Measurements from ENCODE around the gene WNT6. TPM values are rescaled to one million over a fixed set of nuclear protein-coding genes. Genes with fewer than 3 reads are reported as not detected.

The WNT6 gene
- total and polyA plus RNA-seq, 4 donors: 0.08 to 0.20 TPM; not detected in 2

DNA sequence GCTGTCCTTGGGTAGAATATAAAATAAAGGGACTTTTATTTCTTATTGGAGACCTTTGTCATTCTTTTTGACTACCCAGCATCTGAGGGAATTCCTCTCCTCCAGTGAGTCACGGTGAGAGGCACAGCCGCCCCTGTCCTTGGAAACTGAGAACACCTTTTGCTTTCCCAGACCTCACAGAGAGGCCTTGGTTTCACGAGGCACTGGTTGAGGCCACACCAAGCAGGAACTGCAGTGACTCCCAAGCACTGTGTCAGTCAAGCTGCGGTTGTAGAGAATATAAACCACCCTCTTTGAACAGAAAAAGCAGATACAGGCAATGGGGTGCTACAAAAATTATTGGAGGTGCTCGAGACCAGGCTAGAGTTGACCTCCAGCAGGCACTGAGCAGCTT is 44.4 kb upstream of the WNT6 start:
- Histone ChIP-seq H3K4me3 (ENCODE audit: low read depth in 1 of 3, low read length in 3 of 3) (no peak overlapping the region), H3K9me3 (ENCODE audit: control insufficient read depth in 4 of 4, low read length in 3 of 4) (no peaks in the 10 kb centered on the region), H3K27ac (ENCODE audit: low read depth in 1 of 2, low read length in 2 of 2) (no peak overlapping the region), H3K9ac (ENCODE audit: low read depth in 1 of 2, low read length in 2 of 2) (no peak overlapping the region), H3K4me1 (ENCODE audit: control insufficient read depth in 4 of 4, insufficient read depth in 4 of 4, low read length in 3 of 4) (no peaks in the 10 kb centered on the region), H3K27me3 (ENCODE audit: control insufficient read depth in 4 of 4, insufficient read depth in 4 of 4, low read length in 3 of 4) (no peaks in the 10 kb centered on the region), H3K36me3 (ENCODE audit: control insufficient read depth in 4 of 4, insufficient read depth in 3 of 4, low read depth in 1 of 4, low read length in 3 of 4) (peaks cover 16 to 73% (median 59%) of the 10 kb centered on the region in 4 donors)
- WGBS: 92% methylated on average over 5 of the region's 5 CpGs
- TF ChIP-seq SP1 (IDR thresholded peaks at IDR 0.05) (no peak), HNF4A (conservative IDR thresholded peaks at IDR 0.05) (no peak)
- DNase-seq (ENCODE audit: low spot score): no peak

DNA sequence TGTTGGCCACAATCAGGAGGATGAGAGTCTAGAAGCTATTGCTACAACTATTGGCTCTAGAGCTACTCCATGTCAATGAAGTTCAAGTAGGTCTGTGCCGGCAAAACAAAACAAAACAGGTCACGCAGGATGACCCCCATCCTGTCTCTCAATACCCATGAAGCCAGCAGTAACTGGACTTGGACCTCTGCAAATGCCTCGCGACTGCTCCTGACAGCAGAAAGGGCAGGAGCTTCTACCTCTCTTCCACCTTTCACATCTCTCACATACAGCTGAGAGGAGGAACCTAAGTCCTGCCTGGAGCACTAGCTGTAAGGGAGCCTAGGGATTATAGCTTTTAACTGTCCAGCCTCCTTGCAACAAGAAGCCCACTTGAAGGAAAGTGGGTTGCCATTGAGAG is 44.0 kb upstream of the WNT6 start:
- WGBS: 59% methylated on average over 4 of the region's 4 CpGs
- no peaks in the 10 kb centered on the region for H3K9me3 ChIP-seq (ENCODE audit: control insufficient read depth in 4 of 4, low read length in 3 of 4)
- H3K27ac ChIP-seq (ENCODE audit: low read depth in 1 of 2, low read length in 2 of 2): no peak overlapping the region
- H3K4me1 ChIP-seq (ENCODE audit: control insufficient read depth in 4 of 4, insufficient read depth in 4 of 4, low read length in 3 of 4): no peaks in the 10 kb centered on the region
- no peaks in the 10 kb centered on the region for H3K27me3 ChIP-seq (ENCODE audit: control insufficient read depth in 4 of 4, insufficient read depth in 4 of 4, low read length in 3 of 4)
- no peak for TF ChIP-seq EGR1 (IDR thresholded peaks at IDR 0.05; ENCODE audit: low read depth in 2 of 2)
- TF ChIP-seq, protein P1, sequence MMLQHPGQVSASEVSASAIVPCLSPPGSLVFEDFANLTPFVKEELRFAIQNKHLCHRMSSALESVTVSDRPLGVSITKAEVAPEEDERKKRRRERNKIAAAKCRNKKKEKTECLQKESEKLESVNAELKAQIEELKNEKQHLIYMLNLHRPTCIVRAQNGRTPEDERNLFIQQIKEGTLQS (IDR thresholded peaks at IDR 0.05): no peak
- no peak for TF ChIP-seq SP1 (IDR thresholded peaks at IDR 0.05)
- TF ChIP-seq, protein P2, sequence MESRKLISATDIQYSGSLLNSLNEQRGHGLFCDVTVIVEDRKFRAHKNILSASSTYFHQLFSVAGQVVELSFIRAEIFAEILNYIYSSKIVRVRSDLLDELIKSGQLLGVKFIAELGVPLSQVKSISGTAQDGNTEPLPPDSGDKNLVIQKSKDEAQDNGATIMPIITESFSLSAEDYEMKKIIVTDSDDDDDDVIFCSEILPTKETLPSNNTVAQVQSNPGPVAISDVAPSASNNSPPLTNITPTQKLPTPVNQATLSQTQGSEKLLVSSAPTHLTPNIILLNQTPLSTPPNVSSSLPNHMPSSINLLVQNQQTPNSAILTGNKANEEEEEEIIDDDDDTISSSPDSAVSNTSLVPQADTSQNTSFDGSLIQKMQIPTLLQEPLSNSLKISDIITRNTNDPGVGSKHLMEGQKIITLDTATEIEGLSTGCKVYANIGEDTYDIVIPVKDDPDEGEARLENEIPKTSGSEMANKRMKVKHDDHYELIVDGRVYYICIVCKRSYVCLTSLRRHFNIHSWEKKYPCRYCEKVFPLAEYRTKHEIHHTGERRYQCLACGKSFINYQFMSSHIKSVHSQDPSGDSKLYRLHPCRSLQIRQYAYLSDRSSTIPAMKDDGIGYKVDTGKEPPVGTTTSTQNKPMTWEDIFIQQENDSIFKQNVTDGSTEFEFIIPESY (IDR thresholded peaks at IDR 0.05): no peak
- H3K4me3 ChIP-seq (ENCODE audit: low read depth in 1 of 3, low read length in 3 of 3): no peak overlapping the region
- no peak overlapping the region for H3K9ac ChIP-seq (ENCODE audit: low read depth in 1 of 2, low read length in 2 of 2)
- DNase-seq (ENCODE audit: low spot score): no peak
- H3K36me3 ChIP-seq (ENCODE audit: control insufficient read depth in 4 of 4, insufficient read depth in 3 of 4, low read depth in 1 of 4, low read length in 3 of 4): peaks cover 16 to 75% (median 61%) of the 10 kb centered on the region in 4 donors

DNA sequence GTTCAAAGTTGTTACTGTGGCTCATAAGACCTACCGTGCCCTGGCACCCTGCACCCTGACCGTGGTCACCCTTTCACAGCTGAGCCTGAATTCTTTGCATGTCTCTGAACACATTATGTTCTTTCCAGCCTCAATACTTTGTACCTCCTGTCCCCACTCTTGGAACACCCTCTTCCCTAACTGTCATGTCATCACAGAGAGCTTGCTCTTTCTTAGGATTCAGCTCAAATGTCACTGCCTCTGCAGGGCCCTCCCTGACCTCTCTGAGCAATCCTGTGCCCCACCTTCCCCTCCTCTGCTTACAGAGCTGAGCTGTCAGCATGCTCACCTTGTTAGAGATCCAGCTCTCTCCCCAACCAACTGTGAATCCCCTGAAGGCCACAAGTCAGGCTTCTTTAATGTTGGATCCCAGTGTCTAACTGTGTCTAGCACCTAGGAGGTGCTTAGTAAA is 43.0 kb upstream of the WNT6 start:
- H3K27ac ChIP-seq (ENCODE audit: low read depth in 1 of 2, low read length in 2 of 2): no peak overlapping the region
- H3K36me3 ChIP-seq (ENCODE audit: control insufficient read depth in 4 of 4, insufficient read depth in 3 of 4, low read depth in 1 of 4, low read length in 3 of 4): peaks cover 18 to 74% (median 60%) of the 10 kb centered on the region in 4 donors
- TF ChIP-seq NR2F2 (IDR thresholded peaks at IDR 0.05) (no peak), FOXA2 (IDR thresholded peaks at IDR 0.05) (no peak), RXRA (IDR thresholded peaks at IDR 0.05) (no peak), YY1 (IDR thresholded peaks at IDR 0.05) (no peak), JUND (IDR thresholded peaks at IDR 0.05) (no peak), GABPA (IDR thresholded peaks at IDR 0.05 in 1 of 2, conservative IDR thresholded peaks at IDR 0.05 in 1 of 2) (no peak), RAD21 (IDR thresholded peaks at IDR 0.05) (no peak), HNF4G (IDR thresholded peaks at IDR 0.05) (no peak), SP1 (IDR thresholded peaks at IDR 0.05) (no peak), HNF4A (conservative IDR thresholded peaks at IDR 0.05) (no peak)
- TF ChIP-seq, protein P3, sequence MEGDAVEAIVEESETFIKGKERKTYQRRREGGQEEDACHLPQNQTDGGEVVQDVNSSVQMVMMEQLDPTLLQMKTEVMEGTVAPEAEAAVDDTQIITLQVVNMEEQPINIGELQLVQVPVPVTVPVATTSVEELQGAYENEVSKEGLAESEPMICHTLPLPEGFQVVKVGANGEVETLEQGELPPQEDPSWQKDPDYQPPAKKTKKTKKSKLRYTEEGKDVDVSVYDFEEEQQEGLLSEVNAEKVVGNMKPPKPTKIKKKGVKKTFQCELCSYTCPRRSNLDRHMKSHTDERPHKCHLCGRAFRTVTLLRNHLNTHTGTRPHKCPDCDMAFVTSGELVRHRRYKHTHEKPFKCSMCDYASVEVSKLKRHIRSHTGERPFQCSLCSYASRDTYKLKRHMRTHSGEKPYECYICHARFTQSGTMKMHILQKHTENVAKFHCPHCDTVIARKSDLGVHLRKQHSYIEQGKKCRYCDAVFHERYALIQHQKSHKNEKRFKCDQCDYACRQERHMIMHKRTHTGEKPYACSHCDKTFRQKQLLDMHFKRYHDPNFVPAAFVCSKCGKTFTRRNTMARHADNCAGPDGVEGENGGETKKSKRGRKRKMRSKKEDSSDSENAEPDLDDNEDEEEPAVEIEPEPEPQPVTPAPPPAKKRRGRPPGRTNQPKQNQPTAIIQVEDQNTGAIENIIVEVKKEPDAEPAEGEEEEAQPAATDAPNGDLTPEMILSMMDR (IDR thresholded peaks at IDR 0.05; ENCODE audit: low read depth, low read length, missing input control): no peak
- TF ChIP-seq, protein P4, sequence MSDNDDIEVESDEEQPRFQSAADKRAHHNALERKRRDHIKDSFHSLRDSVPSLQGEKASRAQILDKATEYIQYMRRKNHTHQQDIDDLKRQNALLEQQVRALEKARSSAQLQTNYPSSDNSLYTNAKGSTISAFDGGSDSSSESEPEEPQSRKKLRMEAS (IDR thresholded peaks at IDR 0.05): no peak
- TF ChIP-seq, protein P2 (IDR thresholded peaks at IDR 0.05): no peak
- no peaks in the 10 kb centered on the region for H3K4me1 ChIP-seq (ENCODE audit: control insufficient read depth in 4 of 4, insufficient read depth in 4 of 4, low read length in 3 of 4)
- no peak for DNase-seq (ENCODE audit: low spot score)
- H3K4me3 ChIP-seq (ENCODE audit: low read depth in 1 of 3, low read length in 3 of 3): no peak overlapping the region
- no peaks in the 10 kb centered on the region for H3K27me3 ChIP-seq (ENCODE audit: control insufficient read depth in 4 of 4, insufficient read depth in 4 of 4, low read length in 3 of 4)
- 67% methylated on average over 2 of the region's 2 CpGs for WGBS
- no peak overlapping the region for H3K9ac ChIP-seq (ENCODE audit: low read depth in 1 of 2, low read length in 2 of 2)
- H3K9me3 ChIP-seq (ENCODE audit: control insufficient read depth in 4 of 4, low read length in 3 of 4): no peaks in the 10 kb centered on the region
